ENCODE data around the gene GIMAP2.
"Not testable (repeated sequence)": the region's sequence is repeated elsewhere in the genome, so short reads cannot be mapped to it uniquely, and the experiment has no call there.

The GIMAP2 gene

DNA sequence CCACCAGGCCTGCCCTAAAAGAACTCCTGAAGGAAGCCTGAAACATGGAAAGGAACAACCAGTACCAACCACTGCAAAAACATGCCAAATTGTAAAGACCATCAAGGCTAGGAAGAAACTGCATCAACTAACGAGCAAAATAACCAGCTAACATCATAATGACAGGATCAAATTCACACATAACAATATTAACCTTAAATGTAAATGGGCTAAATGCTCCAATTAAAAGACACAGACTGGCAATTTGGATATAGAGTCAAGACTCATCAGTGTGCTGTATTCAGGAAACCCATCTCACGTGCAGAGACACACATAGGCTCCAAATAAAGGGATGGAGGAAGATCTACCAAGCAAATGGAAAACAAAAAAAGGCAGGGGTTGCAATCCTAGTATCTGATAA, 5.1 kb upstream of the GIMAP2 start:
- H2AFZ ChIP-seq (ENCODE audit: low read depth, low read length, severe bottlenecking); H3K9me3 ChIP-seq (ENCODE audit: insufficient read depth, low read length); H3K9me2 ChIP-seq (replicated peaks; ENCODE audit: insufficient read depth, low read length); H4K20me1 ChIP-seq (ENCODE audit: low read depth, low read length); H3K4me3 ChIP-seq (ENCODE audit: insufficient read depth, low read length, poor library complexity, severe bottlenecking); H3K27me3 ChIP-seq (ENCODE audit: low read length); H3K36me3 ChIP-seq (ENCODE audit: low read length); H3K4me2 ChIP-seq (ENCODE audit: low read depth, low read length, poor library complexity, severe bottlenecking); H3K79me2 ChIP-seq (ENCODE audit: insufficient read depth, low read length); H3K27ac ChIP-seq (ENCODE audit: low read depth, low read length); H3F3A ChIP-seq (ENCODE audit: insufficient read depth); H3K9ac ChIP-seq (ENCODE audit: low read length): not testable (repeated sequence)

DNA sequence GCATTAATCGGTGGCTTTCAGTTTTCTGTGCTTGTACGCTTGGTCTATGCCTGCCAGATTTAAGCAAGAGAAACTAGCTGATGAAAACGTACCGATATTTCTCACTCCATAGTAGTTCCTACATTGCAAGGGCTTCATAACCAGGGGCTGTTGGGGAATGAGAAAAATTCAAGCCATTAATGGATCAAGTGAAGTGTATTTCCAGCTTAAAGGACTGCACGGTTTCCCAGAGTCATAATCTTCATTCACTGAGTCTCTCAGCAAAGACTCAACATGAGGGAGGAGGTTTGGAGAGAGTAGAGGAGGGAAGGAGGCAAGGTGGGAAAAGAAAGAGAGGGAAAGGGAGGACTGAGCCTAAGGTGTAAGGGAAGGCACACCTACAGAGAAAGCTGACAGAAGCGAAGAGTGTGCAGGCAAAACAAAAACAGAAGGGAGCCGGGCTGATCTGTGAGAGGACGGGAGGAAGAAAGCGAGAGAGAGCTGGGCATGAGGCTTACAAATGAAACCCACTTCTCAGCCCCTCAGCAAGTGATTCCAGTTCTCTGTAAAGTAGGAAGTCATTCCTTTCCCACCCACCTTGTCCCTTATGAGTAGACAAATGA, 625 bp downstream of the GIMAP2 start:
- H3K4me3 ChIP-seq (ENCODE audit: insufficient read depth, low read length, poor library complexity, severe bottlenecking), result no peak overlapping the region
- H3K36me3 ChIP-seq (ENCODE audit: low read length), result no peaks in the 10 kb centered on the region
- H3K79me2 ChIP-seq (ENCODE audit: insufficient read depth, low read length), result no peaks in the 10 kb centered on the region
- H3K9me3 ChIP-seq (ENCODE audit: insufficient read depth, low read length), result no peaks in the 10 kb centered on the region
- H3K9ac ChIP-seq (ENCODE audit: low read length), result no peak overlapping the region
- no peak overlapping the region for H3K27ac ChIP-seq (ENCODE audit: low read depth, low read length)
- no peaks in the 10 kb centered on the region for H3K27me3 ChIP-seq (ENCODE audit: low read length)
- no peaks in the 10 kb centered on the region for H3K9me2 ChIP-seq (replicated peaks; ENCODE audit: insufficient read depth, low read length)
- H3F3A ChIP-seq (ENCODE audit: insufficient read depth), result no peaks in the 10 kb centered on the region
- H4K20me1 ChIP-seq (ENCODE audit: low read depth, low read length), result no peaks in the 10 kb centered on the region
- no peak overlapping the region for H3K4me2 ChIP-seq (ENCODE audit: low read depth, low read length, poor library complexity, severe bottlenecking)
- H2AFZ ChIP-seq (ENCODE audit: low read depth, low read length, severe bottlenecking), result no peak overlapping the region
- TF ChIP-seq EZH2phosphoT487 (conservative IDR thresholded peaks at IDR 0.05; ENCODE audit: low read length), result no peak
- TF ChIP-seq, protein P1, sequence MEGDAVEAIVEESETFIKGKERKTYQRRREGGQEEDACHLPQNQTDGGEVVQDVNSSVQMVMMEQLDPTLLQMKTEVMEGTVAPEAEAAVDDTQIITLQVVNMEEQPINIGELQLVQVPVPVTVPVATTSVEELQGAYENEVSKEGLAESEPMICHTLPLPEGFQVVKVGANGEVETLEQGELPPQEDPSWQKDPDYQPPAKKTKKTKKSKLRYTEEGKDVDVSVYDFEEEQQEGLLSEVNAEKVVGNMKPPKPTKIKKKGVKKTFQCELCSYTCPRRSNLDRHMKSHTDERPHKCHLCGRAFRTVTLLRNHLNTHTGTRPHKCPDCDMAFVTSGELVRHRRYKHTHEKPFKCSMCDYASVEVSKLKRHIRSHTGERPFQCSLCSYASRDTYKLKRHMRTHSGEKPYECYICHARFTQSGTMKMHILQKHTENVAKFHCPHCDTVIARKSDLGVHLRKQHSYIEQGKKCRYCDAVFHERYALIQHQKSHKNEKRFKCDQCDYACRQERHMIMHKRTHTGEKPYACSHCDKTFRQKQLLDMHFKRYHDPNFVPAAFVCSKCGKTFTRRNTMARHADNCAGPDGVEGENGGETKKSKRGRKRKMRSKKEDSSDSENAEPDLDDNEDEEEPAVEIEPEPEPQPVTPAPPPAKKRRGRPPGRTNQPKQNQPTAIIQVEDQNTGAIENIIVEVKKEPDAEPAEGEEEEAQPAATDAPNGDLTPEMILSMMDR (IDR thresholded peaks at IDR 0.05; ENCODE audit: insufficient read depth, low read length, poor library complexity, severe bottlenecking), result no peak

DNA sequence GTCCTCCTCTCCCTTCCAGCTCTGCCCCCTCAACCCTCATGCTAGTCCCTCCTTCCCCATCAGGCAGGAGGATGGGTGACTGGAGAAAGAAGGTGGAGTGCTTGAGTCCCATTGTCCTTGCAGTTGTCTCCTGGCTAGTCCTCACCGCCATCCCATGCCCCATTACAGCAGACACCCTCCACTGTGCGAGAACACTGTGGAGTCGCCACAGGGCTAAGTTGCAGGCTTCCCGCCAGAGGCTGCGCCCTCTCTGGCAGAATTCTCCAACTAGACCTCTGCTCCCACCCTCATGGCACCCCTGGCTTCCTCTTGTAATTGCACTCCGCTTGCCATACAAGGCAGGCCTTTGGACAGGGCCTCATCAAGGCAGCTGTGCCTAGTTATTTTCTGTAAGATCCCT, 3.1 kb downstream of the GIMAP2 start:
- Histone ChIP-seq H3K27ac (ENCODE audit: low read depth, low read length) (no peak overlapping the region), H3F3A (ENCODE audit: insufficient read depth) (no peaks in the 10 kb centered on the region), H3K9me3 (ENCODE audit: insufficient read depth, low read length) (no peaks in the 10 kb centered on the region), H3K4me3 (ENCODE audit: insufficient read depth, low read length, poor library complexity, severe bottlenecking) (no peak overlapping the region), H3K27me3 (ENCODE audit: low read length) (no peaks in the 10 kb centered on the region), H3K9me2 (replicated peaks; ENCODE audit: insufficient read depth, low read length) (no peaks in the 10 kb centered on the region), H3K4me2 (ENCODE audit: low read depth, low read length, poor library complexity, severe bottlenecking) (no peak overlapping the region), H2AFZ (ENCODE audit: low read depth, low read length, severe bottlenecking) (no peak overlapping the region), H3K36me3 (ENCODE audit: low read length) (no peaks in the 10 kb centered on the region), H3K79me2 (ENCODE audit: insufficient read depth, low read length) (no peaks in the 10 kb centered on the region), H4K20me1 (ENCODE audit: low read depth, low read length) (no peaks in the 10 kb centered on the region), H3K9ac (ENCODE audit: low read length) (no peak overlapping the region)
- TF ChIP-seq EZH2phosphoT487 (conservative IDR thresholded peaks at IDR 0.05; ENCODE audit: low read length), result no peak
- TF ChIP-seq, protein P1 (IDR thresholded peaks at IDR 0.05; ENCODE audit: insufficient read depth, low read length, poor library complexity, severe bottlenecking), result no peak

DNA sequence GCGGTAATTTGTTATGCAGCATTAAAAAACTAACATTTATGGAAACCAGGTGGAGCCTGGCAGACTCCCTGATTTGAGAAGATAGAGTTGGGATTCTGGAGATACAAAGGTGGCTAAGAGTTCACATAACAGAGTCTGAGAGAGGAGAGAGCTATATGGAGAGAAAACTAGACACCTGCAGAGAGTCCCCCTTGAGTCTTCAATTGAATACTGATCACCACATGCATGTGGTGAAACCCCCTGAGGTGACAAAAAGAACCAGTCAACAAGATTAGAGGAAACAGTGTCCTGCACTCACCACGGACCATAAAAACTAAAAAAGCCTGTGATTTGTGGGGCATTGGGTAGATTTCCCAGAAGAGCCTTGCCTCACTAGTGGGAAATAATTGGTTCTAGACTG, 10.1 kb downstream of the GIMAP2 start:
- no peak for TF ChIP-seq EZH2phosphoT487 (conservative IDR thresholded peaks at IDR 0.05; ENCODE audit: low read length)
- TF ChIP-seq, protein P1 (IDR thresholded peaks at IDR 0.05; ENCODE audit: insufficient read depth, low read length, poor library complexity, severe bottlenecking), result no peak

More for the DNA sequence above, 10.1 kb downstream of the GIMAP2 start:
- Histone ChIP-seq H3K9me2 (replicated peaks; ENCODE audit: insufficient read depth, low read length) (no peaks in the 10 kb centered on the region), H2AFZ (ENCODE audit: low read depth, low read length, severe bottlenecking) (no peak overlapping the region), H3K27ac (ENCODE audit: low read depth, low read length) (no peak overlapping the region), H3K27me3 (ENCODE audit: low read length) (no peaks in the 10 kb centered on the region), H3F3A (ENCODE audit: insufficient read depth) (no peaks in the 10 kb centered on the region), H3K4me2 (ENCODE audit: low read depth, low read length, poor library complexity, severe bottlenecking) (no peak overlapping the region), H3K4me3 (ENCODE audit: insufficient read depth, low read length, poor library complexity, severe bottlenecking) (no peak overlapping the region), H3K79me2 (ENCODE audit: insufficient read depth, low read length) (no peaks in the 10 kb centered on the region), H3K9me3 (ENCODE audit: insufficient read depth, low read length) (no peaks in the 10 kb centered on the region), H4K20me1 (ENCODE audit: low read depth, low read length) (no peaks in the 10 kb centered on the region), H3K36me3 (ENCODE audit: low read length) (no peaks in the 10 kb centered on the region), H3K9ac (ENCODE audit: low read length) (no peak overlapping the region)
